Keratinocyte (primary cell): Measurements from ENCODE around the gene RNF112.

Experiments
- EZH2 ChIP-seq: IDR thresholded peaks from one replicate; pipeline ENCODE4 v1.6.1; 2012; ENCODE audit warnings: inconsistent platforms, mild to moderate bottlenecking, low read length, moderate library complexity
- TF ChIP-seq, protein P1 (sequence below), 3 experiments: IDR thresholded peaks in 1 of 3; conservative IDR thresholded peaks in 1 of 3; optimal IDR thresholded peaks in 1 of 3; 2 replicates in 2 of 3; 3 replicates in 1 of 3; pipeline versions ENCODE3 to v1.5.1; 2011; ENCODE audit warnings: low read length in 3 of 3, mild to moderate bottlenecking in 3 of 3, moderate library complexity in 2 of 3, control low read depth in 1 of 3, inconsistent platforms in 1 of 3; ENCODE audit not compliant: insufficient read depth in 2 of 3; ENCODE audit errors: extremely low read depth in 1 of 3

DNA sequence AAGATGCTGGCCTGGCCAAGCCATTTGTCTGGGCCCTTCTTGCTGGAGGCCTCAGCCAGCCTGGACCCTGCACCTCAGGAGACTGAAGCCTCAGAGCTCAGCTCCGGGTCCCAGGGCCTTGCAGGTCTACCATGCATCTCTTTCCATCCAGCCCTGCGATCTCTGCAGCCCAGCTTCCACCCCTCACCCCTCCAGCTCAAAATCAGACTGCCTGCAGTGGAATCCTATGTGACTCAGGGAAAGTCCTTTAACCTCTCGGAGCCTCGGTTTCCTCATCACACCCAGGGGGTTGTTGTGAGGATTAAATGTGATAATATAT lies 45.6 kb upstream of the RNF112 start:
- TF ChIP-seq, protein P1, sequence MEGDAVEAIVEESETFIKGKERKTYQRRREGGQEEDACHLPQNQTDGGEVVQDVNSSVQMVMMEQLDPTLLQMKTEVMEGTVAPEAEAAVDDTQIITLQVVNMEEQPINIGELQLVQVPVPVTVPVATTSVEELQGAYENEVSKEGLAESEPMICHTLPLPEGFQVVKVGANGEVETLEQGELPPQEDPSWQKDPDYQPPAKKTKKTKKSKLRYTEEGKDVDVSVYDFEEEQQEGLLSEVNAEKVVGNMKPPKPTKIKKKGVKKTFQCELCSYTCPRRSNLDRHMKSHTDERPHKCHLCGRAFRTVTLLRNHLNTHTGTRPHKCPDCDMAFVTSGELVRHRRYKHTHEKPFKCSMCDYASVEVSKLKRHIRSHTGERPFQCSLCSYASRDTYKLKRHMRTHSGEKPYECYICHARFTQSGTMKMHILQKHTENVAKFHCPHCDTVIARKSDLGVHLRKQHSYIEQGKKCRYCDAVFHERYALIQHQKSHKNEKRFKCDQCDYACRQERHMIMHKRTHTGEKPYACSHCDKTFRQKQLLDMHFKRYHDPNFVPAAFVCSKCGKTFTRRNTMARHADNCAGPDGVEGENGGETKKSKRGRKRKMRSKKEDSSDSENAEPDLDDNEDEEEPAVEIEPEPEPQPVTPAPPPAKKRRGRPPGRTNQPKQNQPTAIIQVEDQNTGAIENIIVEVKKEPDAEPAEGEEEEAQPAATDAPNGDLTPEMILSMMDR (optimal IDR thresholded peaks at IDR 0.05 in 1 of 3, IDR thresholded peaks at IDR 0.05 in 1 of 3, conservative IDR thresholded peaks at IDR 0.05 in 1 of 3; ENCODE audit: extremely low read depth in 1 of 3, insufficient read depth in 2 of 3, low read length in 3 of 3) = no peak
- TF ChIP-seq EZH2 = no peak
